ENCODE measurements around the gene PCMT1. TPM values are rescaled to one million over a fixed set of nuclear protein-coding genes. Genes with fewer than 3 reads are reported as not detected.

PCMT1 gene
- total and polyA plus RNA-seq, 2 of the 13 experiments (the other 11 are each of a cell fraction or from before 2014, with no cell fraction given) = 112 to 169 TPM

DNA sequence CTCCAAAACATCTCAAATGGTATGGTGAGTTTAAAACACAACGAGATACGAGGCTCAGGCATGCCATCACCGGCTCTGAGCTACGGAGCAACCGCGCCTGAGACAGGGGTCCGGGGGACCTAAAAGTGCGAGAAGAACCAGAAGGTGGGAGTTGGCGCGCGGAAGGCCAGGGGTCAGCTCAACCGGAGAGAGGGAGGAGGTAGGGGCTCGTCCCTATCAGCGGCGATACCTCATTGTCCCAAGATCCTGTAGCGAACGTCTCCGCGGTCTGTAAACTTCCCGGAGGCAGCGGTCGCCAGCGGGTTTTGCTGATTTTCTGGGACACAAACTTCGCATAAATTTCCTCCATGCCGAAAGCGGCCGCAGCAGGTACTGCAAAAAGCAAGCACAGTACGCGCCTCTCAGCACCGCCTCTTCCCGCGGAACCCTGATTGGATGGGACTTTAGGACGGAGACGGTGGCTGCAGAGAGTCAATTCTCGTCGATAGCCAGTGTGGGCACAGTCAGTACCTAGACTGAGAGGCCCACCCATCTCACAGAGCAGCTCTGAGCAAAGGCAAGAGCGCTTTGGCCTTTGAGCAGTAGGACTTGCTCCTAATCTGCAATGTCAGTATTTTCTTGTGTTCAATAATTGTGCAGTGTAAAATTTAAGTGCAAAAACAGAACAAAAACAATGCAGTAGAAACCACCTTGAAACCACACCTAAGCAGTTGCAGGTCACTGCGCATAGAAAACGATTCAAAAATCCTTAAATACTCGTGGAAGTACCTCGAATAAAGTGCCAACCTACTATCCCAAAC lies 3.2 kb upstream of the PCMT1 start, which contains the start of gene NUP43 (continued):
- TF ChIP-seq, protein P1, sequence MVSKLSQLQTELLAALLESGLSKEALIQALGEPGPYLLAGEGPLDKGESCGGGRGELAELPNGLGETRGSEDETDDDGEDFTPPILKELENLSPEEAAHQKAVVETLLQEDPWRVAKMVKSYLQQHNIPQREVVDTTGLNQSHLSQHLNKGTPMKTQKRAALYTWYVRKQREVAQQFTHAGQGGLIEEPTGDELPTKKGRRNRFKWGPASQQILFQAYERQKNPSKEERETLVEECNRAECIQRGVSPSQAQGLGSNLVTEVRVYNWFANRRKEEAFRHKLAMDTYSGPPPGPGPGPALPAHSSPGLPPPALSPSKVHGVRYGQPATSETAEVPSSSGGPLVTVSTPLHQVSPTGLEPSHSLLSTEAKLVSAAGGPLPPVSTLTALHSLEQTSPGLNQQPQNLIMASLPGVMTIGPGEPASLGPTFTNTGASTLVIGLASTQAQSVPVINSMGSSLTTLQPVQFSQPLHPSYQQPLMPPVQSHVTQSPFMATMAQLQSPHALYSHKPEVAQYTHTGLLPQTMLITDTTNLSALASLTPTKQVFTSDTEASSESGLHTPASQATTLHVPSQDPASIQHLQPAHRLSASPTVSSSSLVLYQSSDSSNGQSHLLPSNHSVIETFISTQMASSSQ (IDR thresholded peaks at IDR 0.05; ENCODE audit: low read depth) = no peak
- TF ChIP-seq, protein P1 (CRISPR knock-in tag; IDR thresholded peaks at IDR 0.05; ENCODE audit: borderline replicate concordance) = peak; percentile 61; the same call in 1 of the 2 replicates
- TF ChIP-seq ZFP37 (CRISPR knock-in tag; IDR thresholded peaks at IDR 0.05; ENCODE audit: borderline replicate concordance) (peak; percentile 73), ZNF619 (CRISPR knock-in tag; IDR thresholded peaks at IDR 0.05) (peak; percentile 44; the same call in 1 of the 2 replicates), ZNF589 (CRISPR knock-in tag; conservative IDR thresholded peaks at IDR 0.05) (no peak), ZFP41 (CRISPR knock-in tag; IDR thresholded peaks at IDR 0.05; ENCODE audit: borderline replicate concordance) (no peak), MED13 (CRISPR knock-in tag; IDR thresholded peaks at IDR 0.05) (no peak), ZNF143 (CRISPR knock-in tag; IDR thresholded peaks at IDR 0.05) (peak; percentile 76), NONO (IDR thresholded peaks at IDR 0.05) (no peak), NONO (CRISPR knock-in tag; conservative IDR thresholded peaks at IDR 0.05) (peak; percentile 89), ZNF766 (CRISPR knock-in tag; IDR thresholded peaks at IDR 0.05; ENCODE audit: borderline replicate concordance) (peak; percentile 68; the same call in 1 of the 2 replicates), ZNF879 (CRISPR knock-in tag; IDR thresholded peaks at IDR 0.05) (peak; percentile 27; the same call in 1 of the 2 replicates), THYN1 (CRISPR knock-in tag; IDR thresholded peaks at IDR 0.05; ENCODE audit: borderline replicate concordance, low read depth) (no peak), ZNF543 (CRISPR knock-in tag; IDR thresholded peaks at IDR 0.05) (peak; percentile 78; the same call in 1 of the 2 replicates), ZNF274 (CRISPR knock-in tag; IDR thresholded peaks at IDR 0.05) (peak; percentile 90), XBP1 (CRISPR knock-in tag; IDR thresholded peaks at IDR 0.05) (peak; percentile 72; the same call in 1 of the 2 replicates), NR3C1 (CRISPR knock-in tag; IDR thresholded peaks at IDR 0.05) (no peak)
- TF ChIP-seq, protein P2, sequence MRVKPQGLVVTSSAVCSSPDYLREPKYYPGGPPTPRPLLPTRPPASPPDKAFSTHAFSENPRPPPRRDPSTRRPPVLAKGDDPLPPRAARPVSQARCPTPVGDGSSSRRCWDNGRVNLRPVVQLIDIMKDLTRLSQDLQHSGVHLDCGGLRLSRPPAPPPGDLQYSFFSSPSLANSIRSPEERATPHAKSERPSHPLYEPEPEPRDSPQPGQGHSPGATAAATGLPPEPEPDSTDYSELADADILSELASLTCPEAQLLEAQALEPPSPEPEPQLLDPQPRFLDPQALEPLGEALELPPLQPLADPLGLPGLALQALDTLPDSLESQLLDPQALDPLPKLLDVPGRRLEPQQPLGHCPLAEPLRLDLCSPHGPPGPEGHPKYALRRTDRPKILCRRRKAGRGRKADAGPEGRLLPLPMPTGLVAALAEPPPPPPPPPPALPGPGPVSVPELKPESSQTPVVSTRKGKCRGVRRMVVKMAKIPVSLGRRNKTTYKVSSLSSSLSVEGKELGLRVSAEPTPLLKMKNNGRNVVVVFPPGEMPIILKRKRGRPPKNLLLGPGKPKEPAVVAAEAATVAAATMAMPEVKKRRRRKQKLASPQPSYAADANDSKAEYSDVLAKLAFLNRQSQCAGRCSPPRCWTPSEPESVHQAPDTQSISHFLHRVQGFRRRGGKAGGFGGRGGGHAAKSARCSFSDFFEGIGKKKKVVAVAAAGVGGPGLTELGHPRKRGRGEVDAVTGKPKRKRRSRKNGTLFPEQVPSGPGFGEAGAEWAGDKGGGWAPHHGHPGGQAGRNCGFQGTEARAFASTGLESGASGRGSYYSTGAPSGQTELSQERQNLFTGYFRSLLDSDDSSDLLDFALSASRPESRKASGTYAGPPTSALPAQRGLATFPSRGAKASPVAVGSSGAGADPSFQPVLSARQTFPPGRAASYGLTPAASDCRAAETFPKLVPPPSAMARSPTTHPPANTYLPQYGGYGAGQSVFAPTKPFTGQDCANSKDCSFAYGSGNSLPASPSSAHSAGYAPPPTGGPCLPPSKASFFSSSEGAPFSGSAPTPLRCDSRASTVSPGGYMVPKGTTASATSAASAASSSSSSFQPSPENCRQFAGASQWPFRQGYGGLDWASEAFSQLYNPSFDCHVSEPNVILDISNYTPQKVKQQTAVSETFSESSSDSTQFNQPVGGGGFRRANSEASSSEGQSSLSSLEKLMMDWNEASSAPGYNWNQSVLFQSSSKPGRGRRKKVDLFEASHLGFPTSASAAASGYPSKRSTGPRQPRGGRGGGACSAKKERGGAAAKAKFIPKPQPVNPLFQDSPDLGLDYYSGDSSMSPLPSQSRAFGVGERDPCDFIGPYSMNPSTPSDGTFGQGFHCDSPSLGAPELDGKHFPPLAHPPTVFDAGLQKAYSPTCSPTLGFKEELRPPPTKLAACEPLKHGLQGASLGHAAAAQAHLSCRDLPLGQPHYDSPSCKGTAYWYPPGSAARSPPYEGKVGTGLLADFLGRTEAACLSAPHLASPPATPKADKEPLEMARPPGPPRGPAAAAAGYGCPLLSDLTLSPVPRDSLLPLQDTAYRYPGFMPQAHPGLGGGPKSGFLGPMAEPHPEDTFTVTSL (CRISPR knock-in tag; IDR thresholded peaks at IDR 0.05; ENCODE audit: borderline replicate concordance) = no peak
- TF ChIP-seq, protein P3, sequence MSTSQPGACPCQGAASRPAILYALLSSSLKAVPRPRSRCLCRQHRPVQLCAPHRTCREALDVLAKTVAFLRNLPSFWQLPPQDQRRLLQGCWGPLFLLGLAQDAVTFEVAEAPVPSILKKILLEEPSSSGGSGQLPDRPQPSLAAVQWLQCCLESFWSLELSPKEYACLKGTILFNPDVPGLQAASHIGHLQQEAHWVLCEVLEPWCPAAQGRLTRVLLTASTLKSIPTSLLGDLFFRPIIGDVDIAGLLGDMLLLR (CRISPR knock-in tag; IDR thresholded peaks at IDR 0.05) = peak; percentile 78; the same call in 1 of the 2 replicates
